Measurements from ENCODE around the gene FHOD3. TPM values are rescaled to one million over a fixed set of nuclear protein-coding genes. Genes with fewer than 3 reads are reported as not detected.

Gene FHOD3
- total and polyA plus RNA-seq, 2 of the 8 experiments (the other 6 are each of a cell fraction or from before 2014, with no cell fraction given) = 9.7 to 10.5 TPM

GRCh38 chr18:36648803-36649202 lies 351.3 kb downstream of the FHOD3 start:
- Histone ChIP-seq H3K36me3 (ENCODE audit: control insufficient read depth in 2 of 4, insufficient read depth in 4 of 4, low read length in 3 of 4) (no peaks in the 10 kb centered on the region), H3K4ac (replicated peaks; ENCODE audit: insufficient read length, low read depth, low read length) (no peak overlapping the region)
- no peak for TF ChIP-seq PHF8 (conservative IDR thresholded peaks at IDR 0.05; ENCODE audit: low read depth, low read length)
- TF ChIP-seq YY1 (IDR thresholded peaks at IDR 0.05; ENCODE audit: low read depth, low read length) = no peak
- TF ChIP-seq FOSL1 (IDR thresholded peaks at IDR 0.05; ENCODE audit: insufficient read depth, low read depth, low read length) = no peak
- TF ChIP-seq RBBP5 (IDR thresholded peaks at IDR 0.05; ENCODE audit: borderline replicate concordance, low read depth, low read length) = no peak
- no peak for TF ChIP-seq EGR1 (IDR thresholded peaks at IDR 0.05; ENCODE audit: borderline replicate concordance, low read depth, low read length)

More at GRCh38 chr18:36648803-36649202, 351.3 kb downstream of the FHOD3 start:
- H3K27me3 ChIP-seq (replicated peaks in 1 of 4; ENCODE audit: control insufficient read depth in 3 of 4, extremely low read depth in 1 of 4, insufficient read depth in 3 of 4, low read length in 3 of 4) = no peaks in the 10 kb centered on the region
- no peaks in the 10 kb centered on the region for H3K9me3 ChIP-seq (ENCODE audit: insufficient read depth in 2 of 2, low read depth in 1 of 2, low read length in 1 of 2)
- ChIA-PET CTCF (ENCODE audit: partially characterized antibody) (interaction anchor here (0.8 to 3.3 kb wide), 5 partner anchors 22 to 355 kb away, joined by 3 to 15 read pairs (median 4); no protein-coding TSS in a partner anchor), POLR2A (ENCODE audit: partially characterized antibody) (no interaction called here)
- H3K14ac ChIP-seq (ENCODE audit: insufficient read length) = no peak overlapping the region
- no peak overlapping the region for H4K5ac ChIP-seq (ENCODE audit: insufficient read length, low read depth, low read length)
- H3K79me2 ChIP-seq (ENCODE audit: control insufficient read depth in 1 of 2, insufficient read depth in 2 of 2, low read length in 2 of 2) = no peaks in the 10 kb centered on the region
- H4K8ac ChIP-seq (ENCODE audit: extremely low read depth, insufficient read depth, low read length) = no peak overlapping the region
- H4K91ac ChIP-seq (replicated peaks; ENCODE audit: insufficient read length, low read length) = no peak overlapping the region
- 90% methylated on average over 3 of the region's 3 CpGs; no CpG with 5 or more reads in 1 of the 2 experiments for WGBS, 2 experiments (ENCODE audit: extremely low coverage in 1 of 2, insufficient coverage in 1 of 2, insufficient read length in 1 of 2, insufficient replicate concordance in 2 of 2, low coverage in 1 of 2, low lambda C conversion rate in 2 of 2, missing lambda C conversion rate in 1 of 2)
- H3K56ac ChIP-seq (replicated peaks; ENCODE audit: insufficient read length, low read depth, low read length) = no peak overlapping the region
- H3K18ac ChIP-seq (ENCODE audit: extremely low read depth, low read length) = no peak overlapping the region
- no peak overlapping the region for H3K4me3 ChIP-seq (ENCODE audit: extremely low read depth in 1 of 4, insufficient read depth in 2 of 4, low read depth in 3 of 4, low read length in 4 of 4)
- H2BK120ac ChIP-seq (replicated peaks; ENCODE audit: low read depth, low read length) = no peak overlapping the region
- H3K27ac ChIP-seq (ENCODE audit: low read depth, low read length) = no peak overlapping the region
- no peak overlapping the region for H2BK15ac ChIP-seq (ENCODE audit: low read length)
- H3K79me1 ChIP-seq (ENCODE audit: low read depth, low read length) = no peaks in the 10 kb centered on the region
- DNase-seq (ENCODE audit: low read depth in 1 of 2, low spot score in 2 of 2) (no peak), FAIRE-seq (no peak)
- no peak overlapping the region for H2BK5ac ChIP-seq (ENCODE audit: low read depth, low read length)
- peaks cover 0 to 4% (median 0%) of the 10 kb centered on the region in 4 experiments; a peak in 1 of 7 replicates for H3K4me1 ChIP-seq (replicated peaks in 1 of 4; ENCODE audit: control insufficient read depth in 3 of 4, insufficient read depth in 4 of 4, low read length in 3 of 4)
- H3K4me2 ChIP-seq (ENCODE audit: insufficient read depth in 1 of 2, low read depth in 2 of 2, low read length in 2 of 2) = no peak overlapping the region
- no peak overlapping the region for H2AK5ac ChIP-seq (ENCODE audit: low read depth, low read length)
- H3K23ac ChIP-seq (ENCODE audit: insufficient read length) = no peak overlapping the region
- H3K9ac ChIP-seq (replicated peaks in 1 of 4; ENCODE audit: extremely low read depth in 1 of 4, low read depth in 3 of 4, low read length in 3 of 4) = no peak overlapping the region
- no peak overlapping the region for H2BK12ac ChIP-seq (ENCODE audit: low read depth, low read length)
- H2BK20ac ChIP-seq (ENCODE audit: low read length) = no peak overlapping the region
- H4K20me1 ChIP-seq (replicated peaks in 1 of 2; ENCODE audit: control insufficient read depth in 1 of 2, insufficient read depth in 2 of 2, low read length in 2 of 2) = no peaks in the 10 kb centered on the region
- no peak overlapping the region for H2AFZ ChIP-seq (ENCODE audit: low read length)
- no peaks in the 10 kb centered on the region for H3K23me2 ChIP-seq (ENCODE audit: low read depth, low read length)
